D721Med (cell line): ENCODE measurements around the gene CHST11.

ENCODE experiments used
- DNase-seq: peaks from one replicate; pipeline ENCODE4 v3.0.0; 2011; ENCODE audit warnings: low spot score; ENCODE audit not compliant: insufficient read length
- FAIRE-seq: peaks from 2 replicates; lab custom pipeline; 2011; peaks lifted over from hg19 to GRCh38; lab: Jason Lieb, UNC
- TF ChIP-seq, protein P1 (sequence below): IDR thresholded peaks from 2 replicates; pipeline ENCODE4 v1.5.1; 2012; ENCODE audit warnings: mild to moderate bottlenecking, control low read depth; ENCODE audit not compliant: insufficient read depth; ENCODE audit errors: missing control alignments

Gene CHST11

DNA sequence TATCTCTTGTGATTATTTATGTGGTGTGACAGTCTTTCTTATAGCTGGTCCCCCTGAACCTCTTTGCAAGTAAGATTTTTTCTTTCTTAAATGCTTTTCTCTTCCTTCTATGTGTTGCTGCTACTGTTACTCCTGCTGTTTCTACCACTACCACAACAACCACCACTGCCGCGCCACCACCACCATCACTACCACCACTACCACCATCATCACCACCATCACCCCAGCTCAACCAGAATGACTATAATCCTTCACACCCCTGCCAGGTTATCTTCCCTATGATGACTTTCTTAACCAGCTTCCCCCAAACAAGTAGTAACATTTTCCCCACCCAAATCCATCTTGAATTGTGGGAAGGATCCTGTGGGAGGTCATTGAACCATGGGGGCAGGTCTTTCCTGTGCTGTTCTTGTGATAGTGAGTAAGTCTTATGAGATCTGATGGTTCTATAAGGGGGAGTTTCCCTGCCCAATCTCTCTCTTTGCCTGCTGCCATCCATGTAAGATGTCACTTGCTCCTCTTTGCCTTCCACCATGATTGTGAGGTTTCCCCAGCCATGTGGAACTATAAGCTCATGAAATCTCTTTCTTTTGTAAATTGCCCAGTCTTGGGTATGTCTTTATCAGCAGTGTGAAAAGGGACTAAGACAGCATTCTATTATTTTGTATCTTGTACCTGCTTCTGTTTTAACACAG lies 52.2 kb downstream of the CHST11 start:
- TF ChIP-seq, protein P1, sequence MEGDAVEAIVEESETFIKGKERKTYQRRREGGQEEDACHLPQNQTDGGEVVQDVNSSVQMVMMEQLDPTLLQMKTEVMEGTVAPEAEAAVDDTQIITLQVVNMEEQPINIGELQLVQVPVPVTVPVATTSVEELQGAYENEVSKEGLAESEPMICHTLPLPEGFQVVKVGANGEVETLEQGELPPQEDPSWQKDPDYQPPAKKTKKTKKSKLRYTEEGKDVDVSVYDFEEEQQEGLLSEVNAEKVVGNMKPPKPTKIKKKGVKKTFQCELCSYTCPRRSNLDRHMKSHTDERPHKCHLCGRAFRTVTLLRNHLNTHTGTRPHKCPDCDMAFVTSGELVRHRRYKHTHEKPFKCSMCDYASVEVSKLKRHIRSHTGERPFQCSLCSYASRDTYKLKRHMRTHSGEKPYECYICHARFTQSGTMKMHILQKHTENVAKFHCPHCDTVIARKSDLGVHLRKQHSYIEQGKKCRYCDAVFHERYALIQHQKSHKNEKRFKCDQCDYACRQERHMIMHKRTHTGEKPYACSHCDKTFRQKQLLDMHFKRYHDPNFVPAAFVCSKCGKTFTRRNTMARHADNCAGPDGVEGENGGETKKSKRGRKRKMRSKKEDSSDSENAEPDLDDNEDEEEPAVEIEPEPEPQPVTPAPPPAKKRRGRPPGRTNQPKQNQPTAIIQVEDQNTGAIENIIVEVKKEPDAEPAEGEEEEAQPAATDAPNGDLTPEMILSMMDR = no peak
- DNase-seq (no peak), FAIRE-seq (no peak)

DNA sequence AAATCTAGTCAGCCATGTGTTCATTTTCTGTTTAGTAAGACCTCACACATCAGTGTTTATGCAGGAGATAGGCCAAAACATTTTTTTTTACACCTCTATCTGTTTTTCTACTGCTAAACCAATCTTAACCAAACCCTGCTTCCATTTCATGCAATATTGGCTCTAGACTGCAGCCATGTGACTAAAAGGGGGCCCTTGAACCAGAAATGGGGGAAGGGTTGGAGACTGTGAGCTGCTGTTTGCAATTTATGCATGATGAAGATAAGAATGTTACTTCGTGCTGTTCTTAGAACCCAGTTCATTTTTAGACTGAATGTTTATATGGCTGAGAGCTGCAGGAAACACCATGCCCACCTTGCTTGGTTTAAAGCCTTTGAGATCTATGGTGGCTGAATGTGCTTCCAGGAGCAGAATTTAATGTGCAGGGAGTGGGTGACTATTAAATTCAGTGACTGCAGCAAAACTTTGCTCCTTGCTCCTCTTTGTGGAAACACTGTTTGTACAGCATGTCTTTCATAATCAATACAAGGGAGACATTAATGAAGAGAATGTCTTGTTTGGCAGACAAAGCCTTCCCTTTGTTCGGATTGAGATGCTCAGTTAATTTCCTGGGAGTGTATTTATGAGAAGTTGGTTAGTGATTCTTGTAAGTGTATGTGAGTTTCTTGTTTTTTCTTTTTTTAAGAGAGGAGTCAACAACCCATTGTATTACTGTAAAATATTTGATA lies 53.6 kb downstream of the CHST11 start:
- FAIRE-seq (no peak), DNase-seq (no peak)
- TF ChIP-seq, protein P1 = no peak

DNA sequence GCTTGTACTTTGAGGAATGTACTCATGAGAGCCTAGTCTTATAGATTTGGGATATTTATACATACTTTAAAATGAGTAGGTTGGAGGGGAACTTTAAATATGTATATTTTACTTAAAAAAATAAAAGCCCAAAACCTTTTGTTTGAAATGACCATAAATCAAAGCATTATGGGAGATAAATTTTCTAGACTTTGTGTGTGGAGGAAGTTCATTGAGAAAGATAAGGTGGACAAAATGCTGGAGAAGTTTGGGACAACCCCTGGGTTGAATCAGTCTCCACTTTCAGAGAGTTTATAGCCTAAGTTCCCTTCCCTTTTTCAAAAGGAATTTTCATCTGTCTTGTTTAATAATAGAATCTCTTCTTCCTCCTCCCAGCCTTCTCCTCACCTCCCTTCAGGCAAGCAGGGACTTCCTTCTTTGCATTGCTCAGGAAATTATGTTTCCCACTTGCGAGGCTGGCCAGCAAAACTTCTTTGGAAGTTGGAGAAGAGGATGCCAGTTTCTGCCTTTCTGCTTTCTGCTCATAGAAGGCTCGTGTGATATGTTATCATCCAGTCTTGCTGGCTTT lies 54.2 kb downstream of the CHST11 start:
- TF ChIP-seq, protein P1 = no peak
- DNase-seq (no peak), FAIRE-seq (no peak)

DNA sequence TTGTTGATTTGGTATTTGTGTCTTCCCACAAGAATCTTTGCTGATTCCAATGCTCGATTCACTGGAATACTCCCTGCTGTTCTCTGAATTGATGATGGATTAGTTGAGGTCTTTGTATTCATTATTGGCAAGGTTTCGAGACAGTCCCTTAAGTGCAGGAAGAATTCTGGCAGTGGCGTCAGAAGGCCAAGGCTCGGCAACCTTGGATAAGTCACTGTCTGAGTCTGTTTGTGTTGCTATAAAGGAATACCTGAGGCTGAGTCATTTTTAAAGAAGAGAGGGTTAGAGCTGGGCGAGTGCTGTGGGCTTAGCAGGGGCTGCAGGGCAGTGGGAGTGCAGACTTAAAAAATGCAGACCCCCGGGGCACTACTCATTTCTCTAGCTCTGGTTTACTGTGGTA lies 56.9 kb downstream of the CHST11 start:
- TF ChIP-seq, protein P1 = no peak
- DNase-seq = no peak
- FAIRE-seq = no peak

DNA sequence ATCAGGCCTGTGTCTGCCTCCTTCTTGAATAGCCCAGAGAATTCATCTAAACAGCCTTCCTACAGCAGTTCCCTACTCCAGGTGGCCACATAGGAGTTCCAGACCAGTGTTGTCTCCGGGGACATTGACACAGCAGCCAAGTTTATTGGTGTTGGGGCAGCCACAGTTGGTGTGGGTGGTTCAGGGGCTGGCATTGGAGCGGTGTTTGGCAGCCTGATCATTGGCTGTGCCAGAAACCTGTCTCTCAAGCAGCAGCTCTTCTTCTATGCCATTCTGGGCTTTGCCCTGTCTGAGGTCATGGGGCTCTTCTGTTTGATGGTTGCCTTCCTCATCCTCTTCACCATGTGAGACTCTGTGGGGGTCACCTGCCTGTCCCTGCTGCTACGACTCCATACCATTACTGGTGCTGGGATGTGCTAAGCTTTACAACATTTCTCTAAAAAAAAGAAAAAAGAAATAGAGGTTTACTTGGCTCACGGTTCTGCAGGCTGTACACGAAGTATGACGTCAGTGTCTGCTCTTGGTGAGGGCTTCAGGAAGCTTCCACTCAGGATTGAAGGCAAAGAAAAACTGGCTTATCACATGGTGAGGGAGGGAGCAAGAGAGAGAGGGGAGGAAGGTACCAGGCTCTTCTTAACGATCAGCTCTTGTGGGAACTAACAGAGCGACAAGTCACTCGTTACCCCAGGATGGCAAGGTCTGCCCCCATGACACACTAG lies 57.5 kb downstream of the CHST11 start:
- TF ChIP-seq, protein P1 = no peak
- FAIRE-seq (no peak), DNase-seq (no peak)

DNA sequence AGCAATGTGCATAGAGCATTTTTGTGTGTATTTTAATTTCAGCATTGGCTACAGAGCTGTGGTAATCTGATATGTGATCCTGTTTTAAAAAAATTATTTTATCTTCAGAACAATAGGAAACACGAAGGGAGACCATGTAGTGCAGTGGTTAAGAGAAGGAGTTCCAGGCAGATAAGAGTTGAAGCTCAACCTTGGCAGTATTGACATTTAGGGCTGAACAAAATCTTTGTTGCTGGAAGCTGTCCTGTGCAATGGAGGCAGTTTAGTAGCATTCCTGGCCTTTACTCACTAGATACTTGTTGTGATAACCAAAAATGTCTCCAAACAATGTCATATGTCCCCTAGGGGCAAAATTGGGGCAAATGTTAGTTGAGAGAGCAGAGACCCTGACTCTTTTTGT lies 59.2 kb downstream of the CHST11 start:
- TF ChIP-seq, protein P1 = no peak
- DNase-seq (no peak), FAIRE-seq (no peak)
